HG03439 (cell line): ENCODE results near the gene BTBD1.
"Not testable (repeated sequence)": the region's sequence is repeated elsewhere in the genome, so short reads cannot be mapped to it uniquely, and the experiment has no call there.

Source experiments
- ATAC-seq: cut with Tn5 transposase; IDR thresholded peaks from one replicate; pipeline ENCODE4 v1.9.1; 2021; ENCODE audit warnings: mild to moderate bottlenecking, moderate library complexity; ENCODE audit not compliant: unreplicated experiment

BTBD1 gene

DNA sequence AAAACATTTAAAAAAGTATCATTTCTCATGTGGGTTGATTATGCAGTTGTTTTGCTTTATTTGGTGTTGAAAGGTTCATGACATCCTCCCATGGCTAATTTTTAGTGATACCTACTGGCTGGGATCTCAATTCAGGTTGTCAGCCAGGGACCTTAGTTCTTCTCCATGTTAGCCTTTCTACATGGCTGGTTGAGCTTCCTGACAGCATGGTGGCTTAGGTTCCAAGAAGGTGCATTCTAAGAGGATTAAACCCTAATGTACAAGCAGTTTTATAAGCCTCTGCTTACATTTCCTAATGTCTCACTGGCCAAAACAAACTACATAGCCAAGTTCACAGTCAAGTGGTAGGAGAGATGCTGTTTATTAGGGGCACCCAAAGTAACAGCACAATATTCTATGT, 31.0 kb upstream of the BTBD1 start:
- ATAC-seq: no peak

DNA sequence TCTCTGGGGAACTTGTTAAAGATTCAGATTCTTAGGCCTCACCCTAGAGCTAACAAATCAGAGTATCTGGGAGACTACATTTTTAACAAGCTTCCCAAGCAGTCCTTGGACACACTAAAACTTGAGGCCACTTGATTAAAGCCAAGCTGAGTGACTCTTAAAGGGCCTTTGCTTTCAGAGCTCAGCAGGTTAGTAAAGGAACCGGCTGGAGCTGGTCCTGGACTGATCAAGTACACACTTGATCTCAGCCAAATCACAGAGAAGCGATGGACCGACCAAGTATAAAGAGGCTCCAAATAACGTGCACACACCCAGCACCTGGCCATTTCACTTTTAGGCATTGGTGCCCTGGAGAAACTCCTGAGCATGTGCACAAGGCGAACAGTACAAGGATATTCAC, 27.5 kb upstream of the BTBD1 start:
- ATAC-seq: no peak

- ATAC-seq: no peak
These were observed 25.4 kb upstream of the BTBD1 start for GRCh38 chr15:83092309-83092976.

DNA sequence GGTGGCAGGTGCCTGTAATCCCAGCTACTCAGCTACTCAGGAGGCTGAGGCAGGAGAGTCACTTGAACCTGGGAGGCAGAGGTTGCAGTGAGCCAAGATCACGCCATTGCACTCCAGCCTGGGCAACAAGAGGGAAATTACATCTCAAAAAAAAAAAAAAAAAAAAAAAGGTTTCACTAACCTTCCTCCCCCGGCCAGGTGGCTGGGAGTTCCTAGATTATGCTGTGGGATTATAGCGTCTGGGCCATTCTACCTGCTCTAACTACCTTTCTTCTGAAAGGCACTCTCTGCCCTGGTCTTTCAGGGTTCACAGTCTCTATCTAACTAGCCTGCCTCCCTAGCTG, 24.9 kb upstream of the BTBD1 start:
- ATAC-seq: not testable (repeated sequence)

GRCh38 chr15:83090465-83090864, 23.4 kb upstream of the BTBD1 start:
- no peak for ATAC-seq

DNA sequence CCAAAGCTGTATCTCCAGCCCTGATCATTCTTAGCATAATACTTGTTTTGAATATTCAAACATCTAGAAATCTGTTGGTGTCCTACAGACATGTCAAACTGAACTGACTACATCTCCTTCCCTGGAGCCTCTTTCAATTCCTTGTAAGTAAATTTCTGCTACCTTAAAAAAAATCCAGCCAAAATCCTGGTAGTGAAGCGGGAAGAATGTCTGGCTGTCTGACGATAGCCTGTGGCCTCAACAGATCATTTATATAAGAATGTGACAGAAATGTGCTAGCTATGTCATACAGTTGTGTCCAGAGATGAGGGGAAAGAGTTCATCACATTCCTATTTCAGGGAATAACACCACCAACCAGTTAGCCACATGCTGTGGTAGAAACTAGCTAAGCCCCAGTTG, 21.8 kb upstream of the BTBD1 start:
- no peak for ATAC-seq

GRCh38 chr15:83087576-83087975, 20.5 kb upstream of the BTBD1 start:
- no peak for ATAC-seq

GRCh38 chr15:83085864-83086552, 19.0 kb upstream of the BTBD1 start:
- not testable (repeated sequence) for ATAC-seq

- ATAC-seq: not testable (repeated sequence)
These were observed 18.4 kb upstream of the BTBD1 start for GRCh38 chr15:83085461-83085860.

GRCh38 chr15:83082730-83083386, 15.8 kb upstream of the BTBD1 start:
- ATAC-seq: no peak

DNA sequence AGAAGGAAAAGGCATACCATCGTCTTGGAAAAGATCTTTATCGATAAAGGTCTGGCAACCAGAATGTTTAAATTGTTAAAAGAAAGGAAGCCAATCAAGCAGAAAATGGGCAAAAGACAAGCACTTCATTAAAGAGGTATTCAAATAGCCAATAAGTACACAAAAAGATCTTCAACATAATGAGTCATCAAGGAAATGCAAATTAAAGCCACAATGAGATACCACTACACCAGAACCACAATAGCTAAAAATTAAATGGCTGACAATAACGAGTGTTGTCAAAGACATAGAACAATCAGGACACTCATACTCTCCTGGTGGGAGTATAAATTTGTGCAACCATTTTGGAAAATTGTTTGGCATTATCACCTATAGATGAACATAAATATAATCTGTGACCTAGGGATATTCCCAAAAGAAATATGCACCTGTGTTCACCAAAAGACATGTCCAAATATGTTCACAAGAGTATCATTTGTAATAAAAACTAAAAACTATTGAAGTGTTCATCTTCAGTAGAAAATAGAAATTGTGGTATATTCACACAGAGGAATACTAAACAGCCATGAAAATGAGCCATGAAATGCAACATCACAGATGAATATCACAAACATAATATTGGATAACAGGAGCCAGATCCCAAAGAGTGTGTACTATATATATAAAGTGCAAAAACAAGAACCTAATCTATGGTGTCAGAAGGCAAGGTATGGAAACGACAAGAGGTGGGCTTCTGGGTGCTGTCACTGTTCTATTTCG, 14.4 kb upstream of the BTBD1 start:
- ATAC-seq: no peak

- no peak for ATAC-seq
These were observed 11.7 kb upstream of the BTBD1 start for GRCh38 chr15:83078712-83079111.

GRCh38 chr15:83077491-83078230, 10.6 kb upstream of the BTBD1 start:
- no peak for ATAC-seq

DNA sequence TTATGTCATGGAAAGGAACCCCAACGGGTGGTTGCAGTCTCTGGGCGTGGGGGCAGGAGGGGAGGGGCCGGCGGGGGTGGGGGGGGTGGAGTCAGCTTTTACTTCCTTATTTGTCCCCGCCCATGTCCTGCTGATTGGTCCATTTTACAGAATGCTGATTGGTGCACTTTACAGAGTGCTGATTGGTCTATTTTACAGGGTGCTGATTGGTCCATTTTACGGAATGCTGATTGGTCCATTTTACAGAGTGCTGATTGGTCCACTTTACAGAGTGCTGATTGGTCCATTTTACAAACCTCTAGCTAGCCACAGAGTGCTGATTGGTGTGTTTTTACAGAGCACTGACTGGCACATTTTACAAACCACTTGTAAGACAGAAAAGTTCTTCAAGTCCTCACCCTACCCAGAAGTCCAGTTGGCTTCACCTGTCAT, 2.2 kb upstream of the BTBD1 start:
- ATAC-seq: not testable (repeated sequence)

DNA sequence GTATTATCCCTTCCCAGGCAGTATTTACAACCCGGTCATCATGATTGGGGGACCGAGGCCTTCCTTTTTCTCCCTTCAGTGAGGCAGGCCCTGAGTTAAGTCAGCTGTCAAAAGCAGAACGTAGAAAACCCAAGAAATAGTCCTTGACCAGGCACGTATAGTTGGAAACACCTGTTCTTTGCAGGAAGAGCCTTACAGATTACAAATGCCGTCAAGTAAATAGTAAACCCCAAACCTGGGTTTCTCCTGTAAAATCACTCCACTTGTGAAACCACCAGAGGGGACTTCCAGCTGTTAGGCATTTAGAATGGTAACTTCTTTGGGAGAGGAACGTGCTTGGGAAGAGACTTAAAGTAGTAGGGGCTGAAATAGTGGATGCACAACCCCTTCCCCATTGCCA, 1.0 kb upstream of the BTBD1 start:
- ATAC-seq: no peak

DNA sequence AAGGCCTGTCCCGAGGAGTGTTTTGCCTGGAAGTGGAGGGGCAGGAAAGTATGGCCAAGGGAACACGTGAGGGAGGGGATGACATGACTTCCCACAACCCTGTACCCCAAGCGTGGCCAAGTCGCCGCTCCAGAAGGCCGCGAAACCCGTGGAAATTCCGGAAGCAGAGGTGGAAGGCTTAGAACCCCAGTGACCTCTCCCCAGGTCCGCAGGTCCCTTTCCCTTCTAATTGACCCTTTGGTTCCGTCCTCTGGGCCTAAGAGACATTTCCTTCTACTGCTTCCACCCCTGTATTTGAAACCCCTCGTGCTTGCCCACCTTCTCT, 548 bp upstream of the BTBD1 start:
- ATAC-seq: no peak

DNA sequence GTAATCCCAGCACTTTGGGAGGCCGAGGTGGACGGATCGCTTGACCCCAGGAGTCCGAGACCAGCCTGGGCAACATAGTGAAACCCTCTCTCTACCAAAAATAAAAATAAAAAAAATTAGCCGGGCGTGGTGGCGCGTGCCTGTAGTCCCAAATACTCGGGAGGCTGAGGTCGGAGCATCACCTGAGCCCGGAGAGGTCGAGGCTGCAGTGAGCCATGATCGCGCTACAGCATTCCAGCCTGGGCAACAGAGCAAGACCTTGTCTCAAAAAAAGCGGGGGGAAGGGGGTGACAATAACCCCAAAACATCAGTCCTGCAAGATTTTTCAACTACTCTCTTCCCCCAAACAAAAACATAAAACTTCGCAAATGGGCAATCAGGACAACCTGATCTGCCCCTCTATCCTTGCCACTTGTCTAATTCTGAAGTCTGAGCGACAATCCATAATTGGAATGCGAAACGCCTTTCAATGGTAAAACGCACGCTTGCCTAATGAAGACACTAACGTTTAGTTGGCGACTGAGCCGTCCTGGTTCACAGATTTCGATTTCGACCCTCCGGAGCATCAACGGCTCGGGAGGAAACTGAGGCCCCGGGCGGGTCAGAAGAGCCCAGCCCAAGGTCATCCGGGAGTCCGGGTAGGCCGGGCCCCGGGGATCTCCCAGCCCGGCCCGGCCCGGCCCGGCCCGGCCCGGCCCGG, 868 bp downstream of the BTBD1 start:
- ATAC-seq: no peak

DNA sequence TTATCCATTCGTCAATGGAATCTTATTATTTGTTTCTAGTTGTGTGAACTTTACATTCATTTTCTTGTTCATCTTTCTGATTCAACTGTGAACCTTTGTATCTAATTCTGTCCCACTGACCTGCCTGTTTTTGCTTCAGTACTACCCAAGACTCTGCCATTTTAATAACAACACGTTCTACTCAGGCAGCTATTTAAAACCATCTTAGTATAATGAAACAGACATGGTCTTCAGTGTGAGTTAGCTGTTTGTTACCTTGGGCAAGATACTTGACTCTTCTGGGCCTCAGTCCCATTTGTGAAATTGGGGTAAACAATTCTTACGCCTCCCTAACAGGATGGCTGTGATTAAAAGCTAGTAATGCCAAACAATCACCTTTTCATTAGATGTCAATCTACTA, 1.6 kb downstream of the BTBD1 start:
- no peak for ATAC-seq

DNA sequence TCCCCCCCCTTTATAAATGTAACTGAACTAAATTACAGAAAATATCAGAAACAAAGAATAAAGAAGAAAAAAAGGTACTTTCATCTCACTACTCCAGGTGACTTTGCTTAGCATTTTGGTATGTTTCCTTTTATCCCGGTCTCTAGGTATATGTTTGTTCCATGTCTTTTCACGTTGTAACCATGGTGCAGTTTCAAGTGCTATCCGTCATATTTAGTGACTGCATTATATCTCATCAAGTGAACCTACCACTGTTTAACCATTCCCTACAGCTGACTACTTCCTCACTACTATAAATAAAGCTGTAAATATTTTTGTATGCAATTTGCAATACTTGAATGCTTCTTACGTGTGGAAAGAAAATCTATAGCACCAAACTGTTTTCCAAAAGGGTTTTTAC, 2.2 kb downstream of the BTBD1 start:
- ATAC-seq: no peak

DNA sequence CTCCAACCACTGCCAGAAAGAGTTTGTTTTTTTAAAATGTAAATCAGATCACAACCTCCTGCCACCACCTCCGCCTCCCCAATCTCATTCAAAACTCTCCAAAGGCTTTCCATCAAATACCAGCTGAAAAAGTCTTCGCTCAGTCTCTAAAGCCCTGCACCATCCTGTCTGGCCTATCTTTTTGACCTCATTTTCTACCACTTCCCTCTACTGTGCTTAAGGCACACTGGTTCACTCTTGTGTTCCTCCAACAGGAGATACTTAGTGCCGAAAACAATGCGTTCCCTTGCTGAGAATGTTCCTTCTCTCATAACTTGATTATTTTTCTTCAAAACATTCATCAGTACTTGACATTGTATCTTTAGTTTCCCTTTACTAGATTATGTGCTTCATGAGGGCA, 3.5 kb downstream of the BTBD1 start:
- ATAC-seq: no peak
